SW 1271 (cell line): Measurements from ENCODE around the gene FRG2C.
"Not testable (repeated sequence)": the region's sequence is repeated elsewhere in the genome, so short reads cannot be mapped to it uniquely, and the experiment has no call there.

Experiments used
- DNase-seq, 2 experiments: peaks; one replicate each; lab custom pipeline; 2025; lab: John Stamatoyannopoulos, UW

Gene FRG2C

GRCh38 chr3:75669348-75670297, 5.5 kb downstream of the FRG2C start:
- DNase-seq: not testable (repeated sequence)

- DNase-seq: not testable (repeated sequence)
Observed at GRCh38 chr3:75670298-75671286, 6.5 kb downstream of the FRG2C start.

- not testable (repeated sequence) for DNase-seq
Observed at GRCh38 chr3:75671287-75672139, 7.4 kb downstream of the FRG2C start.

GRCh38 chr3:75672140-75672775, 8.1 kb downstream of the FRG2C start:
- DNase-seq: not testable (repeated sequence)

- not testable (repeated sequence) for DNase-seq
Observed at GRCh38 chr3:75683965-75684364, 19.8 kb downstream of the FRG2C start.

GRCh38 chr3:75687323-75687722, 23.2 kb downstream of the FRG2C start:
- DNase-seq: no peak

GRCh38 chr3:75692061-75692460, 27.9 kb downstream of the FRG2C start:
- DNase-seq: no peak
